Measurements from ENCODE around the gene ARHGAP40.

ARHGAP40 gene

GRCh38 chr20:38617011-38617829 lies 15.6 kb downstream of the ARHGAP40 start:
- DNase-seq (ENCODE audit: low read depth): no peak

DNA sequence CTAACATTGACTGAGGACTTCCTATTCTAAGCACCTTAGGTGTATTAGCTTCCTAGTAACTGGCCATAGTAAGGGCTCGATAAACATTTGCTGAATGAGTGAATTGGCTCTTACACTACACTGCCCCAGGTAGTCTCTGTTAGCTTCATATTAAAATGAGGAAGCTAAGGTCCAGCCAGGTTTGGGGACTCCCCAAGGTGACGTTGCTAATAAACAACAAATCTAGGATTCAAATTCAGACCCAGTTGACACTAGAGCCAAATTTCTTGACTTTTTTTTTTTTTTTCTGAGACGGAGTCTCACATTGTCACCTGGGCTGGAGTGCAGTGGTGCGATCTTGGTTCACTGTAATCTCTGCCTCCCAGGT lies 16.2 kb downstream of the ARHGAP40 start:
- DNase-seq (ENCODE audit: low read depth): no peak

GRCh38 chr20:38620441-38620840 lies 18.8 kb downstream of the ARHGAP40 start:
- DNase-seq (ENCODE audit: low read depth): no peak

DNA sequence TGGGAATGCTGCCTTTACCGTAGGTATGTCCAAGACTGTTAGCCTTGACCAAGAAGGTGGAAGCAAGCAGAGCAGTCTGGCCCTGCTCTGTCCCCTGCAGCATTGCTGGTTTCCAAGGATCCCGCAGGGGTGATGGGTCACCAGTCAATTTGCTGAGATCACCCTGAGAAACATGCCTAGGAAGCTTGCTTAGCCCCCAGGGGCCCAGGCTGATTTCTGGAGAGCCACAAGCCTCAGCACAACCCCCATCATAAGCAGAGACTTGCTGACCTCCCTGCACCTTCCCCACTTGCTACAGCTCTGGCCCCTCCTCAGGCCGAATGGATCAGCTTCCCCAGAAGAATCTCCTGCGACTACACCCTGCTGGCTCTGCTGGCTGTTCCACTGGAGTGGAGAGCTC lies 21.5 kb downstream of the ARHGAP40 start:
- DNase-seq (ENCODE audit: low read depth): no peak

GRCh38 chr20:38624084-38624483 lies 22.5 kb downstream of the ARHGAP40 start:
- no peak for DNase-seq (ENCODE audit: low read depth)

DNA sequence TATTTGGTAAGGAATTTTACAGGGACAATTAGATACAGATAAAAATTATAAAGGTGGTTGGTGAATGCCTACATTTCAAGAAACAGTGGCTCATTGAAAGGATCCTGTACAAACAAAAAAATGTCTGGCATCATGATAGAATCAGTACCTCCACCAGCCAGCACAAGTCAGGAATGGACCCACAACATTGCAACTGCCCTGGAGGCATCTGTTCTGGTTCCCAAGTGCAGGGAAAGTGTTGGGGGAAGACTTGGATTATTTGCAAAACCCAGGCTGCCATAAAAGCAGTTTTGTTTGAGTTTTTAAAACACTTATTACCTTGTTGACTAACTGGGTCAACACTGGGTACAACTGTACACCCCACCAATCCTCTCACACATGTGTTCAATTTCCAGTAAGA lies 24.3 kb downstream of the ARHGAP40 start:
- DNase-seq (ENCODE audit: low read depth): no peak

DNA sequence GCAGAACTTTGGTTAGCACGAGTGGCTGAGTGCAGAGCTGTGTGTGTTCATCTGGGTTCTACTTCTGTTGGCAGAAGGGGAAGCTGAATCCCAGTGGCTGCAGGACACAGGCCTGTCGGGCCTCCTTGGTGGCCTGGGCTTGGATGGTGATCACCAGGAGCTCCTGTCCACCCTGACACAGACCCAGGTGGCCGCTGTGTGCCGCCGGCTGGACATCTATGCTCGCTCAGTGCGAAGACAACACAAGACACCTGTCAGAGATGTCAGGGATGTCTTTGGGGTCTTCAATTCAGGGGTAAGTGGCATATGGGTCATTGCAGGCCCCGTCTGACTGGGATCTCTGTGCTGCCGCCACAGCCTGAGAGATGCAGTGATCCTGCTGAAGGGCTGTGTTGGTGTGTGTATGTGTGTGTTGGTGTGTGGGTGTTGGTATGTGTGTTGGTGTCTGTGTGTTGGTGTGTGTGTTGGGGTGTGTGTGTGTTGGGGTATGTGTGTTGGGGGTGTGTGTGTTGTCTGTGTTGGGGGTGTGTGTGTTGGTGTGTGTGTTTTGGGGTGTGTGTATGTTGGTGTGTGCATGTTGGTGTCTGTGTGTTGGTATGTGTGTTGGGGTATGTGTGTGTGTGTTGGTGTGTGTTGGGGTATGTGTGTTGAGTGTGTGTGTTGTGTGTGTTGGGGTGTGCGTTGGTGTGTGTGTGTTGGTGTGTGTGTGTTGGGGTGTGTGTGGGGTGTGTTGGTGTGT lies 25.5 kb downstream of the ARHGAP40 start:
- no peak for DNase-seq (ENCODE audit: low read depth)

- DNase-seq (ENCODE audit: low read depth): no peak
Measured at GRCh38 chr20:38628580-38629470, 27.2 kb downstream of the ARHGAP40 start.

GRCh38 chr20:38629979-38630378 lies 28.4 kb downstream of the ARHGAP40 start:
- no peak for DNase-seq (ENCODE audit: low read depth)

DNA sequence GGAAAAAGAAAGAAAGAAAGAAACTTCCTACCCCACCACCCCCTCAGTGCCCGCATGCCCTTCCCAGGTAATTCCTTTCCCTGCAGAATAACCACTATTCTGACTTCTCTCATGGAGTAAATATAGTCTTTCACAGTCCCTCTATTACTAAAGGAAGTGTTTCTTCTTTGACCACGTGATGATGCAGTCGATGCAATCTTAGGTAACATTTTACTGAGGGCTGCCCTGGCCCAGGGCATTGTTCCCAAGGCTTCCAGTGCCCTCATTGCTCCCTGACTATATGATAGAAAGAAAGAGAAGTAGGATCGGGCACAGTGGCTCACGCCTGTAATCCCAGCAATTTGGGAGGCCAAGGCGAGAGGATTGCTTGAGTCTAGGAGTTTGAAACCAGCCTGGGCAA lies 29.1 kb downstream of the ARHGAP40 start:
- DNase-seq (ENCODE audit: low read depth): no peak

DNA sequence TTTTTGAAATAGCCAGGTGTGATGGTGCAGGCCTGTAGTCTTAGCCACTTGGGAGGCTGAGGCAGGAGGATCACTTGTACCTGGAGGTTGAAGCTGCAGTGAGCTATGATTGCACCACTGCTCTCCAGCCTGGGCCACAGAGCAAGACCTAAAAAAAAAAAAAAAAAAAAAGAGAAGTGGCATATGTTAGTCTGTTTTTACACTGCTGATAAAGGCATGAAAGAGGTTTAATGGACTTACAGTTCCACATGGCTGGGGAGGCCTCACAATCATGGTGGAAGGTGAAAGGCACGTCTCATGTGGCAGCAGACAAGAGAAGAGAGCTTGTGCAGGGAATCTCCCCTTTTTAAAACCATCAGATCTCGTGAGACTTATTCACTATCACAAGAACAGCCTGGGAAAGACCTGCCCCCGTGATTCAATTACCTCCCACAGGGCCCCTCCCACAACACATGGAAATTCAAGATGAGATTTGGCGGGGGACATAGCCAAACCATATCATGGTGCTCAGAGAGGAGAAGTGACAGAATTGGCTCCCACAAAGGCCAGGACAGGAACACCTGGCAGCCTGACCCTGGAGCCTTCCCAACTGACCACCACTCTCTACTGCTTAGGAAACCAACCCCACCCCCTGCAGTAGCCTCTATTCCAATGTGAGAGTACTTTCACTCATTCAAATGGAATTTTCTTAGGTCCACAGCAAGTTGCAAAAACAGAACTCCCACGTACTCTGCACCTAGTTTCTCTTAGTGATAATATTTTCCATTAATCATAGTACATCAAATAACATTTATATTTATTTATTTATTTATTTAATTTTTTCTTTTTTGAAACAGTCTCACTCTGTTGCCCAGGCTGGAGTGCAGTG lies 29.8 kb downstream of the ARHGAP40 start:
- DNase-seq (ENCODE audit: low read depth): no peak

DNA sequence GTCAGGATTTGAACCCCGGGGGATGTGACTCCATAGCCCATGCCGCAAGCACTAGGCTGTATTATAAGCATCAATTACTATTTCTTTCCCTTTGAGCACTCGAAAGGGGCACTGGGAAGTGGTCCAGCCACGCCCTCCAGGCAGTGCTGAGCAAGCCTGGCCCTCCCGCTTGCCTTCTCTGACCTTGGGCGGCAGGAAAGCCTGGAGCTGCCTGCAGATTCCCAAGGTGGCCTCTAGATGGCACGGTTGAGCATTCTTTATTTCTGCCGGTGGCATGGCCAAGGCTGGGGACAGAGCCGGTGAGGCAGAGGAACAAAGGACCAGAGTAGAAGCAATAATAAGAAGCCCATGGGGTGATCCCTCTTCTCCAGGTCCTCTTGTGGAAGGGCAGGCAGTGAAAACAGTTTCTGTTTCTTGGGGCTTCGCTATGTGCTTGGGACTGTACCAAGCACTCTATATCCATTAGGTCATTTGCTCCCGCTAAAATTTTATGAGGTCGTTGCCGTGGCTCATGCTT lies 32.0 kb downstream of the ARHGAP40 start:
- DNase-seq (ENCODE audit: low read depth): no peak

GRCh38 chr20:38635721-38636288 lies 34.2 kb downstream of the ARHGAP40 start:
- DNase-seq (ENCODE audit: low read depth): no peak

- DNase-seq (ENCODE audit: low read depth): no peak
Measured at GRCh38 chr20:38640521-38640920, 38.9 kb downstream of the ARHGAP40 start.

- DNase-seq (ENCODE audit: low read depth): no peak
Measured at GRCh38 chr20:38642498-38642897, 40.9 kb downstream of the ARHGAP40 start.

DNA sequence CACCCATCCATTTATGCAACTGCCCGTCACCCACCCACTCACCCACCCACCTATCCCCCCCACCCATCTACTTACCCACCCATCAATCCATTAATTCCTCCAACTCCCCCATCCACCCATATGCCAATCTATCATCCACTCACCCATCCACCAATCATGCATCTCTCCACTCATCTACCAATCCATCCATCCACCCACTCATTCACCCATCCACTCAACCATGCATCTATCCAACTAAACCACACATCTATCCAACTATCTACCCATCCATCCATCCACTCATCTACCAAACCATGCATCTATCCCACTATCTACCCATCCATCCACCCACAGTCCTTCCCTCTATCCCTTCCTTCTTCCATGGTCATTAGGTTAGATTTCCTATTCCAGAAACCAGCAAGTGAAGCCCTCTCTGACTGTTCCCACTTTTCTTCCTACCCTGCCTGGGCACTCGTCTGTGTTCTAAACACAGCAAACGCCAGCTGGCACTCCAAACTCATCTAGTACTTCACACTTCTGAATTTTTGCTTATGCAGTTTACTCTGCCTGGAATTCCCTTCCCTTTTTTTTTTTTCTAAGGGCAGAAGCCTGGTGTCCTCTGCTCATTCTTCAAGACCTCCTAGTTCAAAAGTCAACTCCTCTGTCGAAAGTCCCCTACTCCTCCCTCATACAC lies 43.1 kb downstream of the ARHGAP40 start:
- no peak for DNase-seq (ENCODE audit: low read depth)

DNA sequence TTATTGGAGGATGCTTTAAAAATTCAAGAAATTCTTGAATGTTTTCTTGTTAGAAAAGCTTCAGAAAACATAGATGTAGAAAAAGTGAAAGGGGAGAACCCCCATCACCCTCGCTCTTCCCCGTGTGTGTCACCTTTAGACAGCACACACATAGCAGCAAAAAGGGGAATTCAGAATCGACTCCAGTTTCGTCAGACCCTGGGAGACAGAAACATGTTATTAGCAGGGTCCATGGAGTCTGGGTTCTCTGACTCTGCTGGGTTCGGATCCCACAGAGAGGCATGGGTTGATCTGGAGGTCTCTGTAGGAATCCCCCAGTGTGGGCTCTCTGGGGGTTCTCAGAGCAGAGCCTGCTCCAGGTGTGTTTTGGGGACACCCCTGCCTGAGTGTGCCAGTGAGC lies 43.7 kb downstream of the ARHGAP40 start:
- DNase-seq (ENCODE audit: low read depth): no peak

DNA sequence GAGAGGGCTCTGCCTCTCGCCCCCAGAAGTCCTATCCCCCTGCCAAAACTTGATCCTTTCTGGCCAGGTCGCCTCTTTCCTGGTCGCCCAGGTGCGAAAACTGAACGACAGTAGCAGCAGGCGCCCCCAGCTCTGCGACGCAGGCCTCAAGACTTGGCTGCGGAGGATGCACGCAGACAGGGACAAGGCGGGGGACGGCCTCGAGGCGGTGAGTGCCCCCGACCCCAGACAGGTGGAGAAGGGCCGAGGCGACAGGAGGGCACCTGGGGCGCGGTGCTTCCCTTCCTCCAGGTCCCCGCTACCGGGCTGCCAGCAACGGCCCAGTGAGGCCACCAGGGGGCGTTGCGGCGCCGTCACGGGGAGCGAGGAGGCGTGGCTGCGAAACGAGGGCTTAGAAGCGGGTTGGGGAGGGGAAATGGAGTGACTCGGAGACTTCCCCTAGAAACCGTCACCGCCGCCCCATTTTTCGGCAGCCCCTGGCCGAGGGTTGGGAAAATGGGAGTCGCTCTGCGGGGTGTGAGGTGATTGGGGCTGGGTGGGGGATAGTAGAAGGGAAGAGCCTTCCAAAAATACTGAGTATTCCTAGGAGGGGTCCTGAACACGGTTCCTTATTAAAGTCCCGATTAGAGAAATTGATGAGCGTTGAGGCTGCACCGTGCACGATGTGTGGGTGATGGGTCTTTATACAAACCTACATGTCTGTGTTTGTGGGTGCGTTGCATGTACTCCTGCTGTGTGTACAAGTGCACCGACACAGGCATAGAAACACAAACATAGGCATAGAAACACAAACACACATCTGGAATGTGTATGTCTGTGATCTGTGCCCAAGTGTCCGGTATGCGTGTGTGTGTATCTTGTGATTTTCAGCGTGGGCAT lies 44.6 kb downstream of the ARHGAP40 start:
- no peak for DNase-seq (ENCODE audit: low read depth)

- DNase-seq (ENCODE audit: low read depth): no peak
Measured at GRCh38 chr20:38649275-38649891, 47.8 kb downstream of the ARHGAP40 start.

Data from non-pigmented ciliary epithelial cell (primary cell).